Hematopoietic multipotent progenitor cell treated with erythropoietin and hydrocortisone succinate and interleukin-3 and kit ligand, for 6 days (in vitro differentiated cells): ENCODE measurements around the gene SLC22A17.

Experiments
- DNase-seq: peaks from one replicate; pipeline ENCODE4 v3.0.0-alpha.2; 2015

Gene SLC22A17

DNA sequence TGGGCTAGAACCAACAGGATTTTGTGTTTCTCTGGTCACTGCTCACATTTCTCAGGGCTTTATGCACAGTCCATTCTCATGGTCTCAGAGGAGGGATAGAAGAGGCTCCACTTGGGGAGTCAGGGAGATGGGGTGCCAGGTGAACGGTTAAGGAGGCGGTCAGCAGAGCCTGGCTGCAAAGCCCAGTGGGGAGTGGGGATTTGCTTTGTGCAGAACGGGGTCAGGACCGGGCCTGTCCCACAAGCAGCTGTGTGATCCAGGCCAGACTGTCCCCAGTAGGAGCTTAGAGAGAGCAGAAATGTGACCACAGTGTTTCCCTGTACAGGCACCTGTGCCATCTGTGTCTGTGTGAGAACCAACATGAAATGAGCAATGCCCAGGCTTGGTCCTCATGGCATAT lies 28.3 kb upstream of the SLC22A17 start:
- no peak for DNase-seq

DNA sequence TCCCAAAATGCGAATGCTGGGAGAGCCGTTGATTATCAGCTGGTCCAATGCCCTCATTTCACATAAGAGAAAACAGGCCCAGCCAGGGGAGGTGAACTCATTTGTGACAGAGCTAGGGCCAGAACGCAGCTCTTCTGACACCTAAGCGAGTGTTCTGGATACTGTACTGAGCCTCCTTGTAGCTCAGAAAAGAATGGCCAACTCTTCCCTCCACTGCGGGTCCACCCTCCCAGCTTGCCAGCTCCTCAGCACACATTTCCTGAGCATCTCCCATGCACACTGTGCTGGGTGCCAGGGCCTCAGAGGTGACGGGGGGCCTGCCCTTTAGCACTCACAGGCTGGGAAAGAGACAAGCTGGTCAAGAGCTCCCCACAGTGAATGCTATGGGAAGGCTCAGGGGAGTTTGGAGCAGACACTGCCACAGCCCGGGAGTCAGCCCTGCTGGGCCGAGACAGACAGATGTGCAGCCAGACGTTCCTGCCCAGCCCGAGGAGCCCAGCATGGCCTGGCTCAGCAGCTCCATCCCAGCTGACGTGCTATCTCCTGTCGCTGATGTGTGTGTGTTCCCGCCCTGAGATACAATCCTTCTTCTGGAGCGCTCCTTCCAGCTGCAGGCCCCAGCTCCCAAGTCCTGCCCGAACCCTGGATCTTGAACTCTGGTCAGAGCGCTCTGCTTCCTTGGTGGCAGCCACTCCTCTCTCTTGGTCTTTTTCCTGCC lies 27.7 kb upstream of the SLC22A17 start:
- no peak for DNase-seq

DNA sequence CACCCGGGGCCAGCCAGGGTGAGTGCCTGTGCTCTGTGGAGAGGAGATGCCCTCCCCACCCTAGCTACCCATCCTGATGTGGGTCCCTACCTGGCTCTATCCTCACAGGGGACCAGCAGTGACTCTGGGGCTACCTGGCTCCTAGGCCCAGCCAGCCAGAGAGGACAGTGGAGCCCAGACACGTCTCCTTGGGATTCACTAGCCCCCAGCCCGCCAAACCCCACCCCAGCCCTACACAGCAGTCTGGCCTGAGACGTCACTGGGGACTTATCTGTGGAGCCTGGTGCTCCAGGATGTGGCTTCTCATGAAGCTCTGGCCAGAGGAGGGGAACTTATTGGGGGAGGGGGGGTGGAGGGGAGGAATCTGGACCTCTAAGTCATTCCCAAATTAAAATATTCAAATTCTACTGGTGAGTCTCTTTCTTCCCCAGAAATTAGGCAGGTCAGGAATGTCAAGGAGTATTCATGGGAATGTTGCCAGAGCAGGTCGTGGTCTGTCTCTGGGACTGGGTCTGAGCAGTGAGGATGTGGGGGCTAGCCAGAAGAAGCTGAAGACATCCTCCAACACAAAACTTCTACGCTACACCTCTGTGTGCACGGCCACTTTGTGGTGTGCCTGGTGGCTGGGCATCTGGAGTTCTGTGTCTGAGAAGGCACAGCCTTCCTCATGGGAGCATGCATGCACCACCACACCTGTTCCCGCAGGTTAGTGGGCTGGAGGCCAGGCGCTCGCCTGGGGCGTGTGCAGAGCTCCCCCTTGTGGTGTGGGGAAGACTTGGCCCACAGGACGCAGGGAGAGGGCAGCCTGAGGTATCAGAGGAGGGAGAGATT lies 26.9 kb upstream of the SLC22A17 start:
- DNase-seq = peak; percentile 71

DNA sequence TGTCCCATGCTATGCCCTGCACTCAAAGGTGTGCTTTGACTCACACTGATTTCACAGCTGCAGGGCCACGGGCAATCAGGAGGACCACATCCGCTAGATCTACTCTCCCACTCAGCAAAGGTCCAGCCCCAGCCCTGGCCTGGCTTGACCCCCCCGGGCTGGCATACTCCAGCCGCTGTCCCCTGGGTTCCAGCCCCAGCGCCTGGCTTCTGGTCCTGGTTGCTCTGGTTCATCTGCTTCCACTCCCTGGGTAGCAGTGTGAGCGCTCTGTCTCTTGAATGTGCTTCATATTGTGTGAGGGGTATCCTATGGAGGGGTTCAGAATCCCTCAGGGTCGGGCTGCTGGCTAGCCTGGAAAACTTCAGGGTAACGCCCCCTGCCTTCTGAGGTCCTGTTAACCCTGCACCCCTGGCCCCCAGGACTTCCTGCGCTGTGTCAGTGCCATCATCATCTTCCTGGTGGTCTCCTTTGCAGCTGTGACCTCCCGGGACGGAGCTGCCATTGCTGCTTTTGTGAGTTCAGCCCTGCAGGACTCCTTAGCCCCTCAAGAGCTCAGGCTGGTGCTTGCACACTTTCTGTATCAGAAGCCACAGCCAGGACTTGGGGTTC lies 26.0 kb upstream of the SLC22A17 start:
- DNase-seq = no peak

DNA sequence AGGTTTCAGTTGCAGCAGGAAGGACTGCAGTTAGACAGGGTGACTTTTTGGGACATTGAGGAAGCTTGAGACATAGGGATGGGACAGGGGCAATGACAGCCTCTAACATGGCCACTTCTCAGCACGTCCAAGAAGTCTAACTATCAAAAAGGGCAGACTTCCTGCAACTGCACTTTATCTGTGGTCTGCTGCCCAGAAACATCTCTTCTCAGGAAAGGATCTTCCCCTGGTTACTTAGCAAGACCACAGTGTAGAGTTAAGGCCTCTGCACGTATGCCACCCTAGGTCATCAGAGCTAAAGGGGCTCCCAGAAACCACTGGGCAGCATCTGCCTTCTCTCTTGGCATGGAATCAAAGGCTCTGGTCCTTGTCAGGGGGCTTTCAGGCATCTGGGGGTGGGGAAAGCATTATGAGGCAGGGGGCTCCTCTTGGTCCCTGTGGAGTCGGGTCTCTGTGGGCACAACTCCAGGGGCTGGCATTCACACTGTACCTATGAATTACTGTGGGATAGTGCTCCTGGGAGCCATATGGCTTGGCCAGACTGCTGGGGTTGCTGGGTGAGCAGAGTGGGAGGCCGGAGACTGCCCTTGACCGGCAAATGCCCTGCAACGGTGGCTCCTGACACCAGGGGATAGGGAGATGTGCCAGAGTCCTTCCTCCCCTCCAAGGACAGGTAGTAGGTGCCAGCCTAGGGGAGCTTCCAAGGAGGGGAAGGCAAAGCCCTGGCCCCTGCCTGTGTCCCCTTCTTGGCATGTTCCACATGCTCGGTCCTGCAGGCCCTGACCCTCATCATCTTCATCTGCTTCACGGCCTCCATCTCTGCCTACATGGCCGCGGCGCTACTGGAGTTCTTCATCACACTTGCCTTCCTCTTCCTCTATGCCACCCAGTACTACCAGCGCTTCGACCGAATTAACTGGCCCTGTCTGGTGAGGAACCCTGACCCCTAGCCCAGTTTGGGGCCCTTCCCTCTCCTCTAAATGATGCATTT lies 25.2 kb upstream of the SLC22A17 start:
- peak; percentile 67 for DNase-seq

DNA sequence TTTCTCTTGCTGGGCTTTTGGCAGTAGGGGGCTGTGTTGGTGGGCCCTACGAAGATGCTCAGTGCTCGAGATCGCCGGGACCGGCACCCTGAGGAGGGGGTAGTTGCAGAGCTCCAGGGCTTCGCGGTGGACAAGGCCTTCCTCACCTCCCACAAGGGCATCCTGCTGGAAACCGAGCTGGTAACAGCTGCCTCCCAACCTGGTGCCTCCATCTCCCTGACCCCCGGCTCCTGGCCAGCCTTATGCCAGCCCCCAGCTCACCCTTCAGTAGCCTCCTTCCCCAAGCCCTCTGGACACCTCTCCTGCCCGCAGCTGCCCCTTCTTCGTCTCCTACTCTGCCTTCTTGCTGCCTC lies 24.5 kb upstream of the SLC22A17 start:
- no peak for DNase-seq

DNA sequence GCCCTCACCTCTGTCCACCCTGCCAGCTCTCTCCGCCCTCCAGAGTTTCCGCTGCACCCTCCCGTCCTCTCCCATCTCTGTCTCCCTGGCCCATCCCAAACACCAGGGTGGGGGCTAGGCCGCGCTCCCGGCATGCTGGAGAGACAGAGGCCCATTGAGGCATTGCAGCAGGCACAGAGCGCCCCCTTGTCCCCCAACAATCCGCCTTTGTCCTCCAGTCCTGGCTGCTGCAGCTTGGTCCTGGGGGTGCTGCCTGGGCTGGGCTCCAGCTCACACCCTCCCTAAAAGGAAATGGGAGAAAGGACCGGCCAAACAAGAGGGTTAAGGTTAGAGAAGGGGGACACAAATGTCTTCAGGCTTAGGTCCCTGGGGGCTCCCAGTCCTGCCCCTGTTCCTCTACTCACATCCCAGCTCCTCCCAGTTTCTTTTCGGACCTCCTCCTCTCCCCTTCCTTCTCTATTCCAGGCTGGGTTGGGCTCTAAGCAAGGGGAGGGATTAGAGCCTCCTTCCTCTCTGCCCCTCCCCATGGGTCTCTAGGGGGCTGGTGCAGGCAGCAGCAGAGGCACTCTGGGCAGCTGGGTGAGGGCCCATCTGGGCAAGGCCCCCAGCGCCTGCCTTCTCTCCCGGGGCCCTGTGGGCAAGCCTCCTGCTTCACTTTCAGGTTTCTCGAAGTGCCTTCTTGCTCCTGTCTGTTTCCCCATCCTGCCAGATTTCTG lies 24.0 kb upstream of the SLC22A17 start, which contains the start of gene CMTM5:
Gene CMTM5, plus strand, starts transcription at position 565 of the 716 bp plus-strand sequence. CDS start 206 bp downstream, outside the sequence.
- DNase-seq = no peak

DNA sequence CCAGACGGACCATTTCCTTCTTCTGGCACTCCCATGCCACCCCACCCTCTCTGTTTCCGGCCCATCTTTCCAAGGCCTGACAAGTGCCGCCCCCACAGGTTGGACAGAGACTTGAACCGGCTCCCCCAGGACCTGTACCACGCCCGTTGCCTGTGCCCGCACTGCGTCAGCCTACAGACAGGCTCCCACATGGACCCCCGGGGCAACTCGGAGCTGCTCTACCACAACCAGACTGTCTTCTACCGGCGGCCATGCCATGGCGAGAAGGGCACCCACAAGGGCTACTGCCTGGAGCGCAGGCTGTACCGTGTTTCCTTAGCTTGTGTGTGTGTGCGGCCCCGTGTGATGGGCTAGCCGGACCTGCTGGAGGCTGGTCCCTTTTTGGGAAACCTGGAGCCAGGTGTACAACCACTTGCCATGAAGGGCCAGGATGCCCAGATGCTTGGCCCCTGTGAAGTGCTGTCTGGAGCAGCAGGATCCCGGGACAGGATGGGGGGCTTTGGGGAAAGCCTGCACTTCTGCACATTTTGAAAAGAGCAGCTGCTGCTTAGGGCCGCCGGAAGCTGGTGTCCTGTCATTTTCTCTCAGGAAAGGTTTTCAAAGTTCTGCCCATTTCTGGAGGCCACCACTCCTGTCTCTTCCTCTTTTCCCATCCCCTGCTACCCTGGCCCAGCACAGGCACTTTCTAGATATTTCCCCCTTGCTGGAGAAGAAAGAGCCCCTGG lies 23.0 kb upstream of the SLC22A17 start:
- no peak for DNase-seq

DNA sequence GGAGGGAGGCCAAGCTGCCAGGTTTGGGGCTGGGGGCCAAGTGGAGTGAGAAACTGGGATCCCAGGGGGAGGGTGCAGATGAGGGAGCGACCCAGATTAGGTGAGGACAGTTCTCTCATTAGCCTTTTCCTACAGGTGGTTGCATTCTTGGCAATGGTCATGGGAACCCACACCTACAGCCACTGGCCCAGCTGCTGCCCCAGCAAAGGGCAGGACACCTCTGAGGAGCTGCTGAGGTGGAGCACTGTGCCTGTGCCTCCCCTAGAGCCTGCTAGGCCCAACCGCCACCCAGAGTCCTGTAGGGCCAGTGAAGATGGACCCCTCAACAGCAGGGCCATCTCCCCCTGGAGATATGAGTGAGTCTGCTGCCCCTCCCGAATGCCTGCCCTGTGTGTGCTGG lies 20.4 kb upstream of the SLC22A17 start:
- no peak for DNase-seq

DNA sequence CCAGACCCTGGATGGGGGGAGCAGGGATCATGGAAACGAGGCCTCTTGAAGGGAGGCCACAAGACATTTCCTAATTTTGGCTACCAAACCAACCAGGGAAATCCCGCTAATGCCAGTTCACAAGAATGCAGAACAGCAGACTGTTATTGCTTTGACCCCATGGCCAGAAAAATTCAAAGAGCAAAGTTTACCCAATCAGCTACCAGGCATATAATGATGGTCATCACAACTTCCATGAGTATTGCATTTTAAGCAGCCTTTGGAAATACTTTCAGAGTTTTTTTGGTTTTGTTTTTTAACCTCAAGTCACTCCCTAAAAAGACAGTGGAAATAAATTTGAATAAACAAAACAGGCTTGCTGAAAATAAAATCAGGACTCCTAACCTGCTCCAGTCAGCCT lies 19.8 kb upstream of the SLC22A17 start, which contains the start of gene IL25:
Gene IL25, plus strand, starts transcription at position 301 of the 400 bp plus-strand sequence.
- DNase-seq = no peak

DNA sequence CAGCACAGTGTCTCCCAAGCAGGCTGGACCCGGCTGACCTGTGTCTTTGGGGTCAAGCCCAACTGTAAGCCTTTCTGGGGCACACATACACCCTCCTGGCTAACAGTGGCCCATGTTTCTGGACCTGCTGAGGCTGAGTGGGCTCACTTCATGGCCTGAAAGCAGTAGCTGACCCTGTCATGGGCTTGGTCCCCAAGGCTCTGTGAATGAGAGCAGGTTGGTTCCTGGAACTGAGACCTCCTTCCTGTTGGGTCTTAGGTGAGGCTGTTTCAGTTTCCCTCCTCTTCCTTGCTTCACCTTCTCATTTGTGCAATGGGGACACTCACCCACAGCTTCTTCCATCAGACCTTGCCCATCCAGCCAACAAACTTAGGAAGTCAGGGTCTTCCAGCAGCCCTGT lies 19.2 kb upstream of the SLC22A17 start:
- no peak for DNase-seq

DNA sequence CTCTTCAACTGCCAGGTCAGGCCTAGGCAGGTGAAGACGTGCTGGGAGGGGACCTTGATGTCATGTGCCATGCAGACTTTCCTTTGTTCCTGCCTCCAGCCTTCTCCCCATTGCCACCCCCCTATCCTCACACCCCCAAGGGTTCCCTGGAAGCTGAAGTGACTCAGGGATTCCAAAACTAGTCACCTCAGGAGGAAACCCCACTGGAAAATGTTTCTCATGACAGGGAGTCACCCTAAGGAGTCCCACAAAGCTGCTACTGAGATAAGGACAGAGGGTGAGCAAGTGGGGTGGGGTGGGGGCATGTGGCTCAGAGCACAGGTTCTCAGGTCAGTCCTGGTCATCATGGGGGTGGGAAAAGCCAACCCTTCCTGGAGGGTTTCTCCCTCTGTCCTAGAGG lies 17.5 kb upstream of the SLC22A17 start:
- DNase-seq = no peak

DNA sequence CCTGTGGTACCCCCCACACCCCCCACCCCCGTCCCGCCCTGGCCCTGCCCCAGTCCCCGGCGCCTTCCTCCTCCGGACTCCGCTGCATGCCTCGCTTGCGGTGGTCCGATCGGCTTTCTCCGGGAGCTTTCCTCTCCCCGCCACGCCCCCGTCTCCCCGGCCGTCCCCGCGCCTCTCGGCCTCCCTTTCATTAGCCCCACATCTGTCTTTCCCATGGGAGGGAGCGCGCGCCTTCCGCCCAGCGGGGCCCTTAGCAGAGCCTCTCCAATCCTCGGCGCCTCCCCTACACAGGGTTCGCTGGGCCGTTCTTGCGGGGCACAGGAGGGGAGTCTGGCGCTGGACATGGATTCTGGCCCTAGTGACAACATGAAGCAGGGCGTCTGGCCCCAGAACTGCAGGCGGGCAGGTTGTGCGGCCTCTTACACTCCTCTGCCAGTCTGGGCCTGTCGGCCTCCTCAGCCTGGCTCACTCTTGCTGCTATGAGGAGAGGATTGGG lies 13.8 kb upstream of the SLC22A17 start:
- no peak for DNase-seq

DNA sequence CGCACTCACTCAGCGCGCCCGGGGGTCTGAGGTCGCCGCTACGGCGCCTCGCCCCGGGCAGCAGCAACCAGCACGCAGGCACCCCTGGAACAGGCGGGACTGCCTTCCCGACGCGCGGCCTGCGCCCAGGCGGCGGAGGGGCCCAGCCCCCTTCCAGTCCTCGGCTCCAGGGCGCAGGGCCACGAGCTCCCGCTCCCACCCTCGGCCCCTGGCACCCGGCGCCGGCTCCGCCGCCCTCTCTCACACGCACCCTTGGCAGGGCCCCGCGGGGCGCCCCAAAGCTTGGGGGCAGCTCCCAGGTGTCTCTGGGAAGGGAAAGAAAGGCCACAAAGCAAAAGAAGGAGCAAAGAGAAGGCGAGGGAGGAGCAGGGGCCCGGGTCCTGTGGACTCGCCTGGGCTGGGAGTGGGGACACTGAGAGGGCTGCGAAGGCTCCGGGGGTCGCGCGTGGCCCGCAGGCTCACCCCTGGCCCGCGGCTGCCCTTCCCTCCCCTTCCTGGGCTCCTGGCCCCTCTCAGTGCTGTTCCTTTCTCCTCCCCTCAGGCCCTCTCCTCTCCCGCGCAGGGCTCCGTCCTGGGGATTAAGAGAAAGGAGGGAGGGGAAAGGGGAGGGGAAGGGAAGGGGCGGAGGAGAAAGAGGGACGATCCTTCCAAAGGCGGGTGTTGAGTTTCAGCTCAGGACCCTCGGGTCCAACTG lies 13.2 kb upstream of the SLC22A17 start:
- DNase-seq = no peak

DNA sequence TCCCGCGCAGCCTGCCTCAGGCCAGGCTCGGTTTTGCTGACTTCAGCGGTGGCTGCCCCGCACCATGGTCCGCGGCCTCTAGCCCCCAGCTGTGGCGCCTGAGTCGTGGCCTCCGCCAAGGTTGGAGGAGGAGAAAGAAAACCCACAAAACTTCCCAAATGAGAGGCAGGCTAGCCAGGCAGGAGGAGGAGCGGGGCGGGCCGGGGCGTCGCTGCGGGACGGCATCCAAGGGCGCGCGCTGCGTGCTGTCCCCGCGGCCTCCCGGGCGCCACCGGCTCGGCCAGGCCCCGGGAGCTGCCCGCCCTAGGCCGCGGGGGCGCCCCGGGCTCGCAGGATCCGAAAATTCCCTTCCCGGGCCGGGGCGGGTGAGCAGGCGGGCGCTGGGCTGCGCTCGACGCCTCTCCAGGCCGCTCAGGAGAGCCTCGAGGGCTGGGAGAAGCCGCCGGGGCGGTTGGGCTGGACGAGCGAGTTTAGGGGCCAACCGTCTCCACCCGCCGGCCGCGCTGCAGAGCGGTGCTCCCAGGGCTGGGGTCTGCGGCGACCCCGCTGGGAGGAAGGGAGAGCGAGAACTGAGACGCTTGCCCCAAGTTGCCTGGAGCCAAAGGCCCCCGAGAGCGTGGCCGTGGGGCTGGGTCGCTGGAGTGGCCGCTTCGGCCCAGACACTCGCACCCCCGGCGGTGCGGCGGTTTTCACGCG lies 12.5 kb upstream of the SLC22A17 start, which contains the start of gene EFS:
Gene EFS, minus strand, starts transcription at position 137 of the 696 bp plus-strand sequence. CDS start 147 bp downstream, outside the sequence.
- no peak for DNase-seq

DNA sequence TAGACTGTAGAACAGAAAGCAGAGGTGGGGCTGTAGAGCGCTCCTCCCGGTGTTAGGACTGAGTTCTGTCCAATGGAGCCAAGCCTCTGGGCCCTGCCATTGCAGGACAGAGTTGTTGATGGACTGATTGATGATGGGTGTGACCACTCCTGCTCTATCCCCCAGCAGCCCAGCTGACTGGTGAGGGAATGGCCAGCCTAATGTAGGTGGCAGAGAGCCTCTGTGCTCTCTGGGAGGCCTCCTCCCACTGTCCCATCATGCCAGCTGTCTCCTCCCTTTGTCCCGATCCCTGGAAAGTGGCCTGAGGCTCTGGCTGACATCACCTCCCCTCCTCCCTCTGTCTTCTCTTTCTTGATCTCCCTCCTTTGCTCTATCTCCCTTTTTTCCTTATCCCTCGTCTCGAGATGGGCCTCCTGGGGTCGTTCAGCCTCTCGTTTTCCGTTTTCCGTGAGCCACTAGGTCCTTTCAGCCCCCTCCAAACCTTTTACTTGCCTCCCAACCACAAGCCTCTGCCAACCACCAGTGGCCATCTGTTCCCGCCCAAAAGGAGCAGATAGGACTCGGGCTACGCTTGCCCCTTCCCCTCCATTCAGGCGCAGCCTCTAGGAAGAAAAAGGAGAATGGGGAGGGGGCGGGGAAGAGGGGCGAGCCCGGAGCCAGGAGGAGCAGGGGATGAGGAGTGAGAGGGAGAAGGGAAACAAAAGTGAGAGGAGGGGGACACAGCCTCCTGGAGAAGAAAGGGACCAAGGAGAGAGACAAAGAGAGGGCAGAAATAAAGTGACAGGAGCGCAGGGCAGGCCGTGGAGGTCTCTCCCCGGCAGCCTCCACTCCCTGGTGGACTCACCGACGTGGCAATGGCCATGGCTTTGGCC lies 11.7 kb upstream of the SLC22A17 start:
- DNase-seq = no peak

DNA sequence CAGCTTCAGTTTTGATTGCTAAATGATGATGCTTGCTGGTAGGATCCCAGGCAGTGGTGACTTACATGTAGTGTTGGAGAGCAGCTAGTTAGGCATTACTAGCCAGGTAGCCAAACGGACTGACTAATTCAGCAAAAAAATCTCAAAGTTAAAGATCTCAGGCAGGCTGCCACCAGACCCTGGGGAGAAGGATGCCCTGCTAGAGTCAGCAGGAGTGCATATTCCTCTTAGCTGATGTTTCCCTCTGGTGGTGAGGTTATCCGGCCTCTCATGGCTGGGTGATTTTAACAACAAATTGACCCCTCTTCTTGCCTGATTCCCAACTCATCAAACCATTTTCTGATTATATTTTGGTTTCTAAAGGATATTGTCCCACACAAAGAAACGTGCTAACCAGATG lies 9.5 kb upstream of the SLC22A17 start:
- DNase-seq = no peak

DNA sequence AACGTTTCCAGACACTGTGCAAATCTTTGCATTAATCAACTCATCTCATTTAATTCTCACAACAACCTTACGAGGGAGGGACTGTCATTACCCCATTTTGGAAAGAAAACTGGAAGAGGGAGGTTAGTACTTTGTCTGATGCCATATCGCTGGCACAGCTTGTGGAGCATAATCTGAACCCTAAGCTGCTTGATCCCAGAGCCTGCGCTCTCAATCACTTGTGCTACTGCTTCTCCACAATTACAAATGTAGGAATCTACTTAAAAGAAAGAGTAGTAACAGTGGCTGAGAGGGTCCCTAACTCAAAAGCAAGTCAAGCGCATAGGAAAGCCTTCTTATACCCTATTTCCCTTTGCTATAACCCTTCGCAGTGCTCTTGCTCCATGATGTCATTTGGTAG lies 9.1 kb upstream of the SLC22A17 start:
- no peak for DNase-seq

DNA sequence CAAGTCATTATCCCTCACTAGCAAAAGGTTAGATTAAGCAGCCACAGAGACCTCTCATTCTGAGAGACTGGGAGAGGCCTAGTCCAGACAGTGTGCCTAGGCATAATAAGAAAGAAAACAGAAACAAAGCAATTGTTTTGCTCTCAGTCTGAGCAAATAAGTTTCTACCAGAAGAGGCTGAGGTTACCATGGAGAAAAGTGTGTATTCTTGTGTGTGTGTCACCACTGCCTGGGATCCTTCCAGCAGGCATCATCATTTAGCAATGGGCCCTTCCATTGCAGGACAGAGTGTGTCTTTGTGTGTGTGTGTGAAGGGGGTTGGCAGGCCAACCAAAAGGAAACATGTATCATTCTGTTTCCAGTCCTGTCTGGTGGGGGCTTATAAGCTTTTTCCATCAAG lies 8.6 kb upstream of the SLC22A17 start:
- no peak for DNase-seq
